CD4-positive, alpha-beta T cell treated with Interleukin-10 for 1 hour (primary cell): Measurements from ENCODE around the gene LUZP1.
A peak's percentile ranks its signal among the peaks of the same experiment; 100 is the strongest.

Experiments
- DNase-seq: peaks from one replicate; pipeline ENCODE4 v3.0.0-alpha.2; 2020

LUZP1 gene

DNA sequence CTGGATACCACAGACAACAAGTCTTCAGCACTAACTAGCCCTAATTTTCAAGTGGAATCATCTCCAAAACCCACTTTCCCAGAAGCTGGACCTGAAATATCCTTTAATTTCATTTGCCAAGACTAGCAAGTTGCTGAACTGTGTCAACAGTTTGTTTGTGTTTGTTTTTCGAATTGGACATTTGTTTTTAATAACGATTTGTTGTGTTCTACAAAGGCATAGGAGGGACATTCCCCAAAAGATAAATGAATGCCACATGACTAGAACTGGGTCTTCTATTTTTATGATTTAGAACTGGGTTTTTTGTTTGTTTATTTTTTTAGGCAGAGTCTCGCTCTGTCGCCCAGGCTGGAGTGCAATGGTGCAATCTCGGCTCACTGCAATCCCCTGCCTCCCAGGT, 17.9 kb downstream of the LUZP1 start:
- no peak for DNase-seq

DNA sequence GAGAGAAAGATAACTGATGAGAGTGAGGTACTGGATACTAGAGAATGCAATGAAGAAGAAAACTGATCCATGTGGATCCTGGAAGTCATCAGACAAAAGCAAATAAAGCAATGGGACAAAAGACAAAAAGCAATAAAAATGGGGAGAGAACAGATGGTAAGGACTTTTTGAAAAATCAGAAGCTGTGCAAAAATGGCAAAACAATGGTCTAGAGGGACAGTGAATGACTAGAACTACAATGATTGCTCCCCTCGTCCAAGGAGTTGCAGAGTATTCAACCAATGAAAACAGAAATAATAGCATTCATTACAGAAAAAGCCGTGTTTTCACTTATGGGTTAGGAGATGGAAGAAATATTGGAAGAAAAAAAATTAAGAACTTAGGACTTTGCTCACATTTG, 18.5 kb downstream of the LUZP1 start:
- no peak for DNase-seq

DNA sequence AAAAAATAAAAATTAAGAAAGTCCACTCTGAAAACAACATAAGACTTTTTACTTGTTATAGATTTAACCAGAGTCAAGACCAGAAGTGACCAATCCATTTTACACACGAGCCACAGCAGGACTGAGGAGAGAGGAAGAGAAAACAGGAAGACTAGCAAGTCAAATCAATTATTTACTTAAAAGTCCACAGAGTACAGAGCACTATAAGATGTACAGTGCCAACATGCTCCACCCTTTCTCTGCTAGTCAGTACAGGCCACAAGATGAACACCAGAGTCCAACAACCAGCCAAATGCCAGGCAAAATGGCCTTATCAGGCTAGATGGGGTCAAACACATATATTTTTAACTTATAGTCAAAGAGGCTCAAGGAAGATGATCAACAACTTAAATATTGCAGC, 19.5 kb downstream of the LUZP1 start:
- no peak for DNase-seq

DNA sequence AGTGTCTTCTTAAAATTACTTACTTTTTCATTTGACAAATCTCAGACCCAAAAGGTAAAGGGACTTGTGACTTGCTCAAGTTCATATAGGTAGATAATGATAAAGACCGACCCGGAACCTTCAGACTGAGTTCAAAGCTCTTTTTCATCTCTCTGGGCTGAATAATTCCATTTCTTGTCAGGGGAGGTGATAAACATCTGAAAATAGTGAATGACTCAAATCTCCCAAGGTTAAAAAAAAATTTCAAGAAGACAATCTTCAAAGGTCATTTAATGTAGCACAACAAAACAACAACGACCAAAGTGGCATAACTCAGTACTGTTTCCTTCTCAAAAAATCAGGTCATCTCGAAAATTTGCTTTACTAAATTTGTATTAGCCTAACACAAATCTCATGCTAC, 20.6 kb downstream of the LUZP1 start:
- peak; percentile 35 for DNase-seq

DNA sequence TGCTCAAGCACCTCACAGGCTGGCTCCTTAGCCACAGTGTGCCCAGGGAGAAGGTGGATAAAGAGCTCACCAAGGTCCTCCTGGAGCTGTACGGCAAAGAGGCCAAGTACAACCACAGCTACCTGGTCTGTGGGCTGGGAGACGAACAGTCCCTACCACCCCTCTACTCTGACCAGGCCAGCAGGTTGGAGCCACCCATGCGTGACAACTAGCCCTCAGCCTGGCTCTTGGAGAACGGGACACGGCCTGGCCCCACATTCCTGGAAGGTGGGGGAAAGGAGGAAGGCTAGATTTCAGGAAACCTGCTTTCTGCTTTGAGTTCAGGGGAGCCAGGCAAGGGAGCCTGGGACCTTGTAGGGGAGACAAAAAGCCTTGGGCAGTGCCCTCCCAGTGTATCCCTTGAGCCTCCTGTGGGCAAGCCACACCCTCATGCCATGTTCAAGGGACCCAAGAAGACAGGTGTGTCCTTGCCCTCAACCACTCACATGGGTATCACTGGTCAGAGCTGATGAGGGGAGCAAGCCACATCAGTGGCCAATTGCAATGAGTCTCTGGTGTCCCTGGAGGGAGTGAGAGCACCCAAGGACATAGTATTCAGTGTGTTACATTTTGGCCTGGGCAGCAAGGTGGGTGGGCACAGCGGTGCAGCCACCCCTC, 27.6 kb downstream of the LUZP1 start:
- no peak for DNase-seq

DNA sequence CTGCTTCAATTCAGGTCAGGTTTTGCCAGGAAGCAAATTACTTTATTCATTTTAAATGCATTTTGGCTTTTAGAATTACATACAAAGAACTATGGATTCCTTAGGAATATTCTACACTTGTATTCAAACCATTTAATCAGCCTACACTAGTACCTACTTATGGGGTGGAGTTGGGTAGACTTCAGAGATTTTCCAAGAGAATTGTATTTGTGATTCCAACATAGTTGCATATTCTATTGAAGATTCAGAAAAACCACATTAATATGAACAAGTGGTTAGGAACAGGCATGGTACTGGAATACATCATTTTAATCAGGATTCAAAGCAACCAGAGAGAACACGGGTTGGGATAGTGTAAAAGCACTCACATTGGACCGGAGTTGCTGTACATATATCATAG, 33.4 kb downstream of the LUZP1 start:
- no peak for DNase-seq

DNA sequence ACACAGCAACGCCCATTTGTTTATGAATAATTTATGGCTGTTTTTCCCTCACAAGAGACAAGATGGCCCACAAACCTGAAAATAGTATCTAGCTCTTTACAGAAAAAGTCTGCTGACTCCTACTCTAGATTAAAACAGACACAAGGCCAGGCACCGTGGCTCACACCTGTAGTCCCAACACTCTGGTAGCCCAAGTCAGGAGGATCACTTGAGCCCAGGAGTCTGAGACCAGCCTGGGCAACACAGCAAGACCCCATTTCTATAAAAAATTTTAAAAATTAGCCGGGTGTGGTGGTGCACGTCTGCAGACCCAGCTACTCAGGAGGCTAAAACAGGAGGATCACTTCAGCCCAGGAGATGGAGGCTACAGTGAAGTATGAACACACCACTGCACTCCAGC, 34.6 kb downstream of the LUZP1 start:
- DNase-seq = no peak

DNA sequence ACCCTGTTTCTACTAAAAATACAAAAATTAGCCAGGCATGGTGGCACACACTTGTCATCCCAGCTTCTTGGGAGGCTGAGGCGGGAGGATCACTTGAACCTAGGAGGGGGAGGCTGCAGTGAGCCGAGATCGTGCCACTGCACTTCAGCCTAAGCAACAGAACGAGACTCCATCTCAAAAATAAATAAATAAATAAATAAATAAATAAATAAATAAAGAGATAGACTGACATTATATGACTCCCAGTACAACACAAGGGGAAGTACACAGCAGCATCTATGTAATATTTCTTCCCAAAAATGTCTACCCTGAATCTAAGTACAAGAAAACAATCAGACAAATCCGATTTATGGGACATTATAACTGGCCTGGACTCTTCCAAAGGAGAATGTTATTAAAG, 35.1 kb downstream of the LUZP1 start:
- no peak for DNase-seq

DNA sequence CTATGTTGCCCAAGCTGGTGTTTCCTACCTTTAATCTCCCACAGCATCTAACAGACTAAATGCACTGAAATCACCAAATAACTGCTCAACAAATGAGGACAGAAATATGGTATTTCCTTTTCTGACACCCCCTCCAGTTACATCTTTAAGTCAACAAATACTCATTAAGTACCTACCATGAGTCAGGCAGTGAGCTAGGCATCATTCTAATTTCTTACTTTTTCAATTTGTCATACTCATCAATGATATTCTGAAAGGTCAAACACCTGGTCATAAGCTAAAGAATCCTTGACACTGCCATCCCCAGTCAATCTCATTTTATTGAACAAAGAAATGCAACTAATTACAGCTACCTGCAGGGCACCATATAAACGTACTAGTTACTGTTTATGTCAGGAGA, 36.6 kb downstream of the LUZP1 start:
- DNase-seq = no peak

DNA sequence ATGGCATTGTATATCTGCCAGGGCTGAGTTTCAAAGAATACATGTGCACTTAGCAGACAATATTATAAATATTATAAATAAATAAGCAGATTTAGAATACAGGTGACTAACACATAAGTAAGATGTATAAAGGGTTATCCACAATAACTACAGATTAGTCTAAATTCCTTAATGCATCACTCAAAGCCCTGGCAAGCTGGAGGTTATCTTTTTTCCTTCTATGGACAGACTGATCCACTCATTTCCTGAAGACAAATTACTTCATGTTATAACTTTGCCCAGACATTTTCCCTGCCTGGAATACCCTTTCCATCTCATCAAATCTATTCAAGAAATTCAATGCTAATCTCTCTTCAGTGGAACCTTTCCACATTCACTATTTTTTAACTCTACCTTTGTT, 38.8 kb downstream of the LUZP1 start:
- DNase-seq = no peak

DNA sequence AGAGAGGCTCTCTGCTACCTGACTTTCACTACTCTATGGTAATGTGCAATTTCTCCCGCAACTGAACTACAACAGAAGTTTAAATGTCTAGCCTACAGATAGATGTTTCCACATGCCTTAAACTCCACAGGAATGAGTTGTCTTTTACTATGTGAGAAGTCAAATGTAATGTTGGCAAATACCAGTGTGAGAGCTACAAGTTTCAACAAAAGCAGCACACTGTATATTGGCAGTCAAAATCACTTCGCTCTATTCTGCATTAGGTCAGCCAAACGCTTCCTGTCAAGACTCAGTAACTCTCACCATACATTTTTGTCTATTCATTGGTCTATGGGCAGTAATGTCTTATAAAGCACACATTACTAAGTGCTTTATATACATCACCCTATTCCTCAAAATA, 41.9 kb downstream of the LUZP1 start:
- DNase-seq = no peak

DNA sequence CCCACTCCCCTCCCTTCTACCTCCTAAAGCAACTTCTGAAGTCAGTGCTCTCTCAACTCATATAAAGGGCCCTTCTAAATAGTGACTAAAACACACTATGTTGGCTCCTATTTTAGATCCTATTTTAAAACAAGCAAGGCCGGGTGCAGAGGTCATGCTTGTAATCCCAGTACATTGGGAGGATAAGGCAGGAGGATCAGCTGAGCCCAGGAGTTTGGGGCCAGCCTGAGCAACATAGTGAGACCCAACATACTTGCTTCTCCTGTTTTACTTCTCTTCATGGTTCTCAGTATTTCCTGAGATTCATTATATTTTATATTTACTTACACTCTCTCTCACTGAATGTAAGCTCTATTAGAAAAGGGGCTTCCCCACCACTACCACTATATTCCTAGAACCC, 42.5 kb downstream of the LUZP1 start:
- no peak for DNase-seq

DNA sequence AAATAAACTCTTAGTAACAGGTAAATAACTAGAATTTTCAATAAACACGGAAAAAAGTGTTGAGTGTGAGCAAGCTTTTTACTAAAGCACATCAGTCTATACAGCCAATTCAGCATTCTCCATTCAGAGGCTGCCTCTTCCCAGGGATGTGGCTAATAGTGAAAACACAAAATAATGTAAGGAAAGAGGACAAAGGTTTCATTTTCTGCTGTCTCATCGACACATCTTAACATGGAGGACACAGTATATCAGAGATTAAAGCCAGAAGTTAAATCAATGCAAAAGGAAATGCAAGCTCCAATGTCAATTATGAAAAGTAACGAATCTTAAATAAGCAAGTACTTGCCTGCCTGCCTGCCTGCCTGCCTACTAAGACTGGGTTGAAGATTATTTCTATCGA, 43.2 kb downstream of the LUZP1 start:
- no peak for DNase-seq

DNA sequence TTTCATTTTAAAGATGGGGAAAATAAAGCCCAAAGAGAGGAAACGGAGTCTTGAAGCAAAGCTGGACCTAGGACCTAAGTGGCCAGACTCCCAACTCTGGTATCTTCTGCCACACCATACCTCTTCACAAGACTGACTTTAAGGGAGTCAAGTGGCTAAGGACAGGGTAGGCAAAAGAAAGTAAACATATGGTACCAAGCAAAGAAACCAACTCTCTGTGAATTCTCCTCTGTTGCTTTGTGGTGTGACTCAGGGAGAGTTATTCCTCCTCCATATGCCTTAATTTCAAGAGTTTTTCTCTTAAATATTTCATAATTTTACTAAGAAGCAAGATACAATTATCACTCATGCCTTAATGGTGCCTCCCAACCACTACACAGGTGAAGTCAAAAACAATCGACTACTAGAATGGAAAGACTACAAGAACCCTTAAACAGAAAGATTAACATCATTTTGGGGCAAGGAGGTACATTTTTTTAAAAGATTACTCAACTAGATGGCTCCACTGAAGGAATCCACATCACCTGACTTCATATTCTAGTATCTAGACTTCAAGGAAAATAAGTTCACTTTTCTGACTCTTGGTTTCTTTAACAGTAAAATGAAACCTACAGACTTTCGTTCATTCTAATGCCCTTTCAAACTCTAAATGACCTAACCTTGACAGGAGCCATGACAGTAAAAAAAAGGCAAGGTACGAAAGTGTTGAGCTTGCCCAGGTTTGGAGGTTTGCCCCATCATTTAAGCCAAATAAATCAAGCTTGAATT, 44.2 kb downstream of the LUZP1 start:
- DNase-seq = no peak

DNA sequence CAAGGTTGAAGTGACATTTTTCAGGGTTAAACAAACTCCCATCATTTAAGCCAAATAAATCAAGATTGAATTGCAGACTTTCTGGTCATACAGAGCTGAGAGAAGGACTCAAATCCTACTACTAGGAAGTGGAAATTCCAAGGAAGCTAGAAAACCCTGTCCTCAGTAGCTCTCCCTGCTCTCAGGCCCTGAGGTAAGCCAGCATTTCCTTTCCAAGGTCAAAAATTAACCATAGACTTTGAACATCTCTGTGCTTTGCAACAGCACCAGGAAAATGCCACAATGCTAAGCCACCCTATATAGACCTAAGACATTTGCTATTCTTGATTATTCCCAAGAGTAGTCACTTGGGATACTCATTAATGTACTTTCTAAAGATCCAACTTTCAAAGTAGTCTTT, 45.1 kb downstream of the LUZP1 start:
- no peak for DNase-seq

DNA sequence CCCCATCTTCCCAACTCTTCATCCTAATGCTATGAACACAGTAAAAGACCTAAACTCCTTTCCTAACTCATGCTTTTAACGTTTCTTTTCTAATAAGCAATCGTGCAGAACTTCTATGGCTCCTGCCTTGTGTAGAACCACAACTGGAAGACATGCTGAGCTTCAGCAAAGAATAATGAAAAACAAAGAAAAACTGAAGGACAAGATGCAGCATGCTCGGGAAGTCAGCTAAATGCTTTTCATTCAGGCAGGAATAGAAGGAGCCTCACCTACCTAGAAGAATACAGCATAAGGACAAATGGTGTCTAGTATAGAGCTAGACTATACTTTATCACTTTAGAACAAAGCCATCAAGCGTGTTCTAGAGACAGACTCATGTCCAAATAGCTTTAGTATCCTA, 45.9 kb downstream of the LUZP1 start:
- no peak for DNase-seq

DNA sequence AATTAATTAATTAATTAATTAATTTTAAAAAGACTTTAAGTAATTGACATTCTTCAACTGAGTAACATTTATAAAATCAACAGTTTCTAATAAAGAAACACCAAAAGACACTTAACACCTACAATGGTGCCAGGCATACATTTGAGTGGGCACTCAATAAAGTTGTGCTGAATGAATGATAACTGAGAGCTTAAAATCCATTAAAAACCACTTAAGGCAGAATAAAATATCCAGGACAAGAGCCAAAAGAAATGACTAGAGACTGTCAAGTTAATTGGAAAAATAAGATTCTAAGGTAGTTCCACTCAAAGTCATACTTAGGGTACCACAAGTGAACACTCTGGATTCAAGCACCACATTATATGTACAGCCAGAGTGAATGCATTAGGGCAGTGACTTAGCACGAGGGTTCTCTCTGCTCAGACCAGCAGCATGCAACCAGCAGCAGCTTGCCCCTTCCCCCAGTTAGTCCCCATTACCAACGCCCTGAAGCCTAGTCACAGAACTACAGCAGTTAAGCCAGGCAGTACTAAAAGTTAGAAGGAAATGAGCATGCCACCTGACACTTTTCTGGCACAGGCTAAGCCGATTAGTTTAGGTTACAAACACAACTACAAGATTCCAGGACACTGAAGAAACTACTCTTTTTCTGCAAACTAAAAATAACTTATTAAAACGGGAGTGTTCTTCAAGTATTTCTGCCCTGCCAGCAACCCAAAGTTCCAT, 46.5 kb downstream of the LUZP1 start:
- no peak for DNase-seq

DNA sequence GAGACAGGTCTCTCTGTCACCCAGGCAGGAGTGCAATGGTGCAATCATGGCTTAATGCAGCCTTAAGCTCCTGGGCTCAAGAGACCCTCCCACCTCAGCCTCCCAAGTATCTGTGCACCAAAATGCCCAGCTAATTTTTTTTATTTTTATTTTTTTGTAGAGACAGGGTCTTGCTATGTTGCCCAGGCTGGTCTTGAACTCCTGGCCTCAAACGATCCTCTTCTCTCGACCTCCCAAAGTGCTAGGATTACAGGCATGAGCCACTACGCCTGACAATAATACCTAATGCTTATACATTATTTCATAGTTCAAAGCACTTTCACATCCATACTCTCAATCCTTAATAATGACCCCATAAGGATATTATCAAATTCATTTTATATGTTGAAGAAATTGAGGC, 48.3 kb downstream of the LUZP1 start:
- DNase-seq = no peak

DNA sequence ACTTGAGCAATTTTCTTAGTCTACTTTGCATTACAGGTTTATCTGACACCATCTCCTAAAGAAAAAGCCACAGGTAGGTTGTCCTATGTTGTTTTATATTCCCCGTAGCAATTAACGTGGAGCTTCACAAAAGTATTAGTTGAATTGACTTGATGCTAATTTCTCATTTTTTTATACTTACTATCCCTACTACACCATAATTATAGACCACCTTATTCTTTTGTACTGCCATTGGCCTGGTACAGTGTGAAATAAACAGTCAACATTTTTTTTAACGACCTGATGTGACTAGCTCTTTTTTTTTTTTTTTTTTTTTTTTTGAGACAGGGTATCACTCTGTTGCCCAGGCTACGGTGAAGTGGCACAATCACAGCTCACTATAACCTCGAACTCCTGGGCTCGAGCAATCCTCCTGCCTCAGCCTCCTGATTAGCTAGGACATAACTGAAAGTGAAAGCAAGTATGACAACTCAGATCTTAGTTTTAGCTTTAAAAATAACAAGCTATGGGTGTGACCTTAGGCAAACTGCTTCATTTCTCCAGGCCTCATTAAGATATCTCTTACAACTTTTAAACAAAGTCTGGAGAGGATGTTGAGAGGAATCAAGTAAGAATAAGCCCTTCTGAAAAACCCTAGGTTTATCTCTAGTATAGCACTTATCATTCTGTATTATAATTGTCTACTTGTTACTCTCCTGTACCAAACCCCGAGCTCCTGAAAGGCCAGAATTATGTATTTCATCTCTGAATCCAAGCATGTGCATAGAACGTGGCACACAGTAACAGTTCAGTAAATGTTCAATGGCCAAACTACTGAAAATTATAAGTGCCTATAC, 49.5 kb downstream of the LUZP1 start:
- DNase-seq = peak; percentile 81

DNA sequence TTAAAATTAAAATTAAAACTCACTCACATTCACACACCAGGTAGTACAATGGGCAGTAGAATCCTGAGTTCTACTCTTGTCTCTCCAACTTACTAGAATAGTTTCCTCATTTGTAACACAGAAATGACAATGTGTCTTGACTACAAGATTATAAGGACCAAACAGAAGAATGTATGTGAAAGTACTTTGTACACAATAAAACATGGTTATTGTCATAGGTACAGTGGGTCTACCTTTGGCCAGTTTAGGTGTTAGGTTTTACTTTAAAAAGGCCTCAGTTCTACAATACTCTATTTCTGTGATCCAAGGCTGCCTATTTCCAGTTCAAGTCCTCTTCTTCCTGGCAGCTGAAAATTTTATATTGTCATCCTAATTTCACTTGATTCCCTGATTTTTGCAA, 50.2 kb downstream of the LUZP1 start:
- DNase-seq = no peak

DNA sequence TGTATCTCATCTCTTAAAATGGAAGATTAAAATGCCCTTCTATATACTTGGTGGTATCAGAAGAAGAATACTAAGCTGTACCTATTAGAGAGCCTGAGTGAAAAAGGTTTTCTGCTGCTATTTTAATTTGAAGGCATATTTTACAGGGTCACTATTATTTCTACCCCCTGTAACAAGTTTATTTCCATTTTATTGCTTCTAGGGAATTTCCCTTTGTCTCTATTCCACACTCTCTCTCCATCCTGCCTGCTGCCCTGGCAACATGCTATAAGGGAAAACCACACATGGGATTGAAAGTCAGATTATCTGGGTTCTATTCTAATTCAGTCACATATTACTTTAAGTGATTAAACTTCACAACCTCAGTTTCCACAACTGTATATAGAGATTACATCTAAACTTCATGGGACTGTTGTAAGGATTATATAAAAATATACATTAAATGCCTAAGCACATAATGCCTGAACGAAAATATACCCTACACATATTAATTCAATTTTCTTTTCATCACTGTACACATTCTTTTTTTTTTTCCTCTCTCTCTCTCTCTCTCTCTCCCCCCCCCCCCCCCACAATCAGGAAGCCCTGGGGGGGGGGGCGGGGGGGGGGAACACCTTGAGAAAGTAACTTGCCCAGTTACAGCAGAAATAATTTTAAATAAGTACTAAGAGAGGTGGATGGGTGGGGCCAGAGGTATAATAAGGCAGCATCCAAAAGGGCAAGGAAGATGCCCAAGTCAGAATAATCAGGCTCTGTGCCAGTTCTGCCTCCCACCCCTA, 51.5 kb downstream of the LUZP1 start:
- no peak for DNase-seq

DNA sequence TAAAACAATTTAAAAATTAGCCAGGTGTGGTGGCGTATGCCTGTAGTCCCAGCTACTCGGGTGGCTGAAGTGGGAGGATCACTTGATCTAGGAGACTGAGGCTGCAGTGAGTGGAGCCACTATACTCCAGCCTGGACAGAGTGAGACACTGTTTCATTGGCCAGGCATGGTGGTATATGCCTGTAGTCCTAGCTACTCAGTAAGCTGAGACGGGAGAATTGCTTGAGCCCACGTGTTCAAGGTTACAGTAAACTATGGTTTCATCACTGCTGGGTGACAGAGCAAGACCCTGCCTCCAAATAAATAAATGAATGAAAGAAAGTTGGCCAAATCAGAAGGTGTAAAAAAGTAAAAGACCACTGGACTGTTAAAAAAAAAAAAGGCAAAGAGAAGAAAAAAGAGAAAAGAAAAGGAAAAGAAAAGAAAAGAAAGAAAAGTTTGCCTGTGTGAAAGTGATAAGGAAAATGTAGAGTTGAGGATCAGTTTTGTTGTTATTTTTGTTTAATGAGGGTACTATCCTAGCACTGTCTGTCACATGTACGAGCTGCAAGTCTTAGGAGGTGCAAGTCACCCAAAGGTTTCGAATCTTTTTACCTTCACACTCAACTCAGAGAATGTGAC, 52.3 kb downstream of the LUZP1 start:
- no peak for DNase-seq
